AG09309 (cell line): ENCODE data around the gene XKR3.
"Not testable (repeated sequence)": the region's sequence is repeated elsewhere in the genome, so short reads cannot be mapped to it uniquely, and the experiment has no call there.

Experiments used
- DNase-seq: peaks from one replicate; pipeline ENCODE4 v3.0.0-alpha.2; 2010; ENCODE audit warnings: low read depth
- H3K4me3 ChIP-seq: 2 replicates; pipeline ENCODE4 v1.5.1; 2011; ENCODE audit warnings: mild to moderate bottlenecking, low read depth, low read length, moderate library complexity; ENCODE audit not compliant: control insufficient read depth
- TF ChIP-seq, protein P1 (sequence below): IDR thresholded peaks from 2 replicates; pipeline ENCODE4 v1.5.1; 2011; ENCODE audit warnings: mild to moderate bottlenecking, low read depth, low read length, inconsistent platforms; ENCODE audit not compliant: insufficient read depth, control insufficient read depth; ENCODE audit errors: missing control alignments

XKR3 gene

DNA sequence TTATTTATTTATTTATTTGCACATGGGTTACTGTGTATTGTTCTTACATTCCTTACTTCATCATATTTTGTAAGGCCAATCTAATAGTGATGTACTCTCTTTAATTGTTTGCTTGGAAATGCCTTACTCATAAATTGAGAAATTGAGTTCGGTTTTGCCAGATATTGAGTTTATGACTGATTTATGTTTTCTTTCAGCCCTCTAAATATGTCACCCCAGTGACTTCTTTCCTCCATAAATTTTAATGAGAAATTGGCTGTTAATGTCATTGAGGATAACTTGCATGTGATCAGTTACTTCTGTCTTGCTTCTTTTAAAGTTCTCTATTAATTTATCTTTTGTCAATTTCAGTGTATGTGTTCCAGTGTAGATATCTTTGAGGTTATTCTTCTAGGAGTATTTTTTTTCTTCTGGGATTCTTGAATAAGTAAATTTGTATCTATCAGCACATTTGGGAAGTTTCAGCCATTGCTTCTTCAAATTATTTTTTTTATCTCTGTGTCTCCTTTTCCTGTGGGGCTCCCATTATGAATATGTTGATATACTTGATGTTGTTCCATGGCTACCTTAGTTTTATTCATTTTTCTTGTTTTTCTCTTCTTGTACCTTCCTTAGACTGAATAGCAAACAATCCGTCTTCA lies 47.8 kb downstream of the XKR3 start:
- TF ChIP-seq, protein P1, sequence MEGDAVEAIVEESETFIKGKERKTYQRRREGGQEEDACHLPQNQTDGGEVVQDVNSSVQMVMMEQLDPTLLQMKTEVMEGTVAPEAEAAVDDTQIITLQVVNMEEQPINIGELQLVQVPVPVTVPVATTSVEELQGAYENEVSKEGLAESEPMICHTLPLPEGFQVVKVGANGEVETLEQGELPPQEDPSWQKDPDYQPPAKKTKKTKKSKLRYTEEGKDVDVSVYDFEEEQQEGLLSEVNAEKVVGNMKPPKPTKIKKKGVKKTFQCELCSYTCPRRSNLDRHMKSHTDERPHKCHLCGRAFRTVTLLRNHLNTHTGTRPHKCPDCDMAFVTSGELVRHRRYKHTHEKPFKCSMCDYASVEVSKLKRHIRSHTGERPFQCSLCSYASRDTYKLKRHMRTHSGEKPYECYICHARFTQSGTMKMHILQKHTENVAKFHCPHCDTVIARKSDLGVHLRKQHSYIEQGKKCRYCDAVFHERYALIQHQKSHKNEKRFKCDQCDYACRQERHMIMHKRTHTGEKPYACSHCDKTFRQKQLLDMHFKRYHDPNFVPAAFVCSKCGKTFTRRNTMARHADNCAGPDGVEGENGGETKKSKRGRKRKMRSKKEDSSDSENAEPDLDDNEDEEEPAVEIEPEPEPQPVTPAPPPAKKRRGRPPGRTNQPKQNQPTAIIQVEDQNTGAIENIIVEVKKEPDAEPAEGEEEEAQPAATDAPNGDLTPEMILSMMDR, result no peak
- no peak for DNase-seq
- no peak overlapping the region for H3K4me3 ChIP-seq

DNA sequence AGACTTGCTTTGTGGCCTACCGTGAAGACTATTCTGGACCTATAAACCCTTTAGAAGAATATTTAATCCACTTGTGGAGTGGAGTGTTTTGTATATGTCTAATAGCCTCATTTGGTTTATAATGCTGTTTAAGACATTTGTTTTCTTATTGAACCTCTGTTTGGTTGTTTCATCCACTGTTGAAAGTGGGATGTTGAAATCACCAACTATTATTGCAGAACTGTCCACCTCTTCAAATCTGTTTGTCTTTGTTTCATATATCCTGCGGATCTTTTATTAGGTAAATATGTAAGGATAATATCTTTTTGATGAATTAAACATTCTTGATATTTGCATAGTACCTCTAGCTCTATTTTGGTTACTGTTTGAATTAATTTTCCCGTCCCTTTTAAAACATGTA lies 49.1 kb downstream of the XKR3 start:
- DNase-seq, result no peak
- H3K4me3 ChIP-seq, result no peak overlapping the region
- TF ChIP-seq, protein P1, result no peak

DNA sequence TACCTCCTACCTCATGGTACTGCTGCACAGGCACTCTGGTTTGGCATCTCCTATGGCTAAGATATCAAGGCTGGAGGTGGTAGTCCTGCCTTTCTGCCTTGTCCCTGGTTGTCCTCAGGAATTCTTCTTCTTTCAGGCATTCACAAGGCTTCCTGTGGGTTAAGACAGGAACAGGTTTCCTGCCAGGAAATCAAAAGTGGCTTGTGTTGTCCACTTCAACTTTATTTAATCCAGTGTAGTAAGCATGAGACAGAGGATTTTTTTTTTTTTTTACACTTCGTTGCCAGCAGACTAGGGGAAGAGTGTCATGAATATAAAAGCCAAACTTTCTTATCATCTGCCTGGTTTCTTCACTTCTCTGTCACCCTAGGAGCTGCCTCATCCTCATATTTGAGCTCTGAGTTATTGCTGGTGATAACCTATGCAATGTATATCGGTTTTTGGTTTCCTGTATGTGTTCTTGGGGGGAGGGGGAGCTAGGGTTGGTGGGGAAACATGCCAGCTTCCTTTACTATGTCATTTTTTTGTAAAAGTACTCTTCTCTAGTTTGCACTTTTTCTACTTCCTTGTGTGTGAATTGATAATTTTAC lies 50.2 kb downstream of the XKR3 start:
- no peak overlapping the region for H3K4me3 ChIP-seq
- TF ChIP-seq, protein P1, result no peak
- no peak for DNase-seq

DNA sequence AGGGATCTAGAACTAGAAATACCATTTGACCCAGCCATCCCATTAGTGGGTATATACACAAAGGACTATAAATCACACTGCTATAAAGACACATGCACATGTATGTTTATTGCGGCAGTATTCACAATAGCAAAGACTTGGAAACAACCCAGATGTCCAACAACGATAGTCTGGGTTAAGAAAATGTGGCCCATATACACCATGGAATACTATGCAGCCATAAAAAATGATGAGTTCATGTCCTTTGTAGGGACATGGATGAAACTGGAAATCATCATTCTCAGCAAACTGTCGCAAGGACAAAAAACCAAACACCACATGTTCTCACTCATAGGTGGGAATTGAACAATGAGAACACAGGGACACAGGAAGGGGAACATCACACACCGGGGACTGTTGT lies 53.6 kb downstream of the XKR3 start:
- not testable (repeated sequence) for DNase-seq

DNA sequence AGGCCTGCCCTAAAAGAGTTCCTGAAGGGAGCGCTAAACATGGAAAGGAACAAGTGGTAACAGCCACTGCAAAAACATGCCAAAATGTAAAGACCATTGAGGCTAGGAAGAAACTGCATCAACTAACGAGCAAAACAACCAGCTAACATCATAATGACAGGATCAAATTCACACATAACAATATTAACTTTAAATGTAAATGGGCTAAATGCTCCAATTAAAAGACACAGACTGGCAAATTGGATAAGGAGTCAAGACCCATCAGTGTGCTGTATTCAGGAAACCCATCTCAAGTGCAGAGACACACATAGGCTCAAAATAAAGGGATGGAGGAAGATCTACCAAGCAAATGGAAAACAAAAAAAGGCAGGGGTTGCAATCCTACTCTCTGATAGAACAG lies 57.3 kb downstream of the XKR3 start:
- not testable (repeated sequence) for H3K4me3 ChIP-seq, DNase-seq

More for the DNA sequence above, 53.6 kb downstream of the XKR3 start:
- H3K4me3 ChIP-seq, result not testable (repeated sequence)

DNA sequence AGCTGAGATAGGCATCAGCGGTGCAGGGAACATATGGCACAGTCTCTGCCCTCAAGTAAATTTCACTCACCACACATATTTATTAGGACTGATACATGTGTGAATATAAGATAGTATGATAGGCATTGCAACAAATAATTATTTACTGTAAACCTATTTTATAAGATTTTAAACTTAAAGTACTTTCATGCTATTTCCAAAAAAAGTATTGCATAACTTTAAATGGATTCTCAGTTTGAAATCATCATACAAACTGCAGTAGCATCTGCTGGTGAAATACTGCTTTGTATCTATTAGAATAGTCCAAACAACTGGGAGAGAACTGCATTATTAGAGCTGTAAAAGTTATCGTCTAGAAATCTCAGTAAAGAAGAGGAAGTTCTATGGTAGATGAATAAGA lies 63.0 kb downstream of the XKR3 start:
- not testable (repeated sequence) for DNase-seq, H3K4me3 ChIP-seq

DNA sequence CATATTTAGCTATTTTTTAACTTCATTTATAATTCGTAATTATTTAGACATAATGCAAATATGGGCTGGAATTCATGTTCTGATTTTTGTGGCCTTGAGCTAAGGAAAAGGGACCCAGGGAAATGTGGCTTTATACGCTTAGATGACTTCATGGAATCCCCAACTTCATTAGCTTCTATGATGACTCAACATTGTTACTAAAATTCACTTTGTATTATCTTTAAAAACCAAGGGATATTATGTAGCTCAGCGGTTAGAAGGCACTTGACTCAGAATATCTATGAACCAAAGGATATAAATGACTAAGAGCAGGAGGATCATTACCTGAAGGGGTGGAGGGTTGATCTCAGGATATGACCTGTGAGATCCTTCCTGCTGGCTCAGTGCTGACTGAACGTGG lies 64.8 kb downstream of the XKR3 start:
- not testable (repeated sequence) for H3K4me3 ChIP-seq

DNA sequence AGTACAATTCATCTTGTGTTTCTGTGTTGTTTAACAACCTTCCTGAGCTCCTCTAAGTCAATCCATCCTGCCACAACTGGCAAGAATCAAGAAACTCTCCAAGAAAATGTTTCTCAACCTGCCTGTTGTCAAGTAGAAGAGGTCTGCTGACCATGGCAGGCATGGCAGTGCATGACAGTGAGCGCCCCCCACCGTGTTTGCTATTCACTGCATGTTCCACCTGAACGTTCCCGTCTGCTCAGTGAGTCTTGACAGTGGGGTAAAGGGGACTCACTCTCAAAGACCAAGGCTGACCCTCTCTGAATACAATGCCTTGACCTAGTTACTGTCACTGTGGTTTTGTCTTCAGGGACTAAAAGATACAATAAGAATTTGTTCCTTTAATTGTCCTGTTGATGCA lies 75.9 kb downstream of the XKR3 start:
- not testable (repeated sequence) for DNase-seq, H3K4me3 ChIP-seq

More for the DNA sequence above, 64.8 kb downstream of the XKR3 start:
- not testable (repeated sequence) for DNase-seq

DNA sequence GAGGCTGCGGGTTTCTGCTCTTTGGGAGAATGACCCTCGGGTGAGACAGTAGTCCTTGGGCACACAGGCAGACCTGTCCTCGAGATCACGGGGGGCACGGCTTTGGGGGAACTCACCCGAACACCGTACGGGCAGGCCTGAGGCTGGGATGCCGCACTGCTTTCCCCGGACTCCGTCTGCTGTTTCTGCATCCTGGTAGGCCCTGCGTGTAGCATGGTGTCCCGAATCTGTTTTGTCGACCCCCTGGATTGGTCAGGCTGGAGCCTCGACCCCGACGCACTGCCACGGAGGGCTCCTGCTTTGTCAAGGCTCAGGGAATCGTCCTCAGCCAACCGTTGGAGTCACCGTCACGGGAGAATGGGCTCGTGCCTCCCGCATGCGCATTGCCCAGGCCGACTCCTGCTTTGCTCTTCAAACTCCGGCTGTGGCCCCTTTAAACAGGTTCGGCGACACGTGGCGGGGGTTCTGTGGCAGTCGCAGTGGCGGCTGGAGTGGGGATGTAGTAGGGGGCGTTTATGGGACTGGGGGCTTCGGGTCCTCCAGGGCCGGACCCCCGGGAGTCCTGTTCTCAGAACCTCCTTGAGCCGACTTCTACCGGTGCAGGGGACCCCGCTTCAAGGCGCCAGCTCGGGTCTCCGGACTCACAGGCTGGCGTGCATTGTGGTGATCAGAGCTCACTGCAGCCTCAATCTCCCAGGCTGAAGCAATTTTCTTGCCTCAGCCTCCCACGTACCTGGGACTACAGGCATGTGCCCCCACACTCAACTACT lies 76.9 kb downstream of the XKR3 start:
- DNase-seq, H3K4me3 ChIP-seq: not testable (repeated sequence)

DNA sequence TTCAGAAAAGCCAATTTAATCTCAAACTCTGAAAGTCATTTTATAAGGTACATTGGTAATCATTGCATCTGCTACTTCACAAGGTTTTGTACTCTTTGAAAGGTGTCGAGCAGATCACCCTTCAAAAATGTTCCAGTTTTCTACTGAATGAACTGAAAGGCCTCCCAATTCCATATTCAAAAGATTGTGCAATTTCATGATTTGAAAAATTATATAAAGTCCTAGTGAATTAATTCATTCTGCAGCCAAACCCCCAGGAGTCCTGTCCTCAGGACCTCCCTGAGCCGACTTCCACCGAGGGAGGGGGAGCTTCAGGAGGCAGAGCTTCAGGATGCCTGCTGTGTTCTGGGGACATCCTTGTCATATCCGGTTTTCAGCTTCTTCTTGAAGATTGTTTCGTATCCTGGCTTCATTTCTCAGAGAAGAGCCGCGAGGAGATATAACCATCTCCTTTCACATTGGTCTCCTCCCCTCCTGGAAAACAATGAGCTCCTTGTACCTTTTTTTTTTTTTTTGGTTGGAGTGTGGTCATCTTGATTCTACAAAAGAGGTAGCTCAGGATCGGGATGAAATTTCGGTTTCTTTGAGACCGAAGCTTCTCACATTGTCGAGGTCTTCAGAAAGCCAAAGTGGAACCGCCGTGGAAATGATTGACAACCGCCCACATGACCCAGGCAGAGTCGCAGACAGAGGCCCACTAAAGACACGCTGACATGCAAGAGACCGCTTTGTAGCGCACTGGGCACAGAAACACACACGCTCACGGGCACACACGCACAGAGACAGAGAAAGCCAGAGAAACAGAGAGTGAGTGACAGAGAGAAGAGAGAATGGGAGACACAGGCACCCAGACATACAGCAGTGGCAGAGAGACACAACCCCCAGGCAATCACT lies 77.7 kb downstream of the XKR3 start:
- H3K4me3 ChIP-seq, result not testable (repeated sequence)

DNA sequence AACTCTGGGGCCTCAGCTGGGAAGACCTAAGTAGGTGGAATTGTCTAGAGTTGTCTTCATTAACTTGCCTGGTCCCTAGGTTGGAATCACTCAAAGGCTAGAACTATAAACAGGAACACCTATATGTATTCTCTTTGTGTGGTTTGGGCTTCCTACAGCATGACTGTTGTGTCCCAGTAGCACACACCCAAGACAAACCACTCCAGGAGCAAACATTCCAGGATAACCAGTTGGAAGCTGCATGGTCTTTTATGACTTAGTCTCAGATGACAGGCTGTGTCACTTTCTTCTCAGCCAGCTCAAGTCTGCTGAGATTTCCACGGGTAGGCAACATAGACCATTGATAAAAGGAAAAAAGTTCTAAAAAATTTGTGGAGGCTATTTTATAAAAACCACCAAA lies 90.9 kb downstream of the XKR3 start:
- H3K4me3 ChIP-seq, DNase-seq: not testable (repeated sequence)

More for the DNA sequence above, 77.7 kb downstream of the XKR3 start:
- DNase-seq, result not testable (repeated sequence)
